GM21576 (cell line): ENCODE results near the gene CMIP.
A peak's percentile ranks its signal among the peaks of the same experiment; 100 is the strongest.

Experiments used
- ATAC-seq: cut with Tn5 transposase; IDR thresholded peaks from one replicate; pipeline ENCODE4 v1.9.1; 2021; ENCODE audit warnings: mild to moderate bottlenecking, moderate library complexity; ENCODE audit not compliant: unreplicated experiment

CMIP gene

GRCh38 chr16:81647527-81647926 is 202.9 kb downstream of the CMIP start:
- no peak for ATAC-seq

- no peak for ATAC-seq
These were observed 205.1 kb downstream of the CMIP start for GRCh38 chr16:81649561-81650184.

GRCh38 chr16:81650281-81650680 is 205.7 kb downstream of the CMIP start:
- ATAC-seq: no peak

- no peak for ATAC-seq
These were observed 206.5 kb downstream of the CMIP start for GRCh38 chr16:81650982-81651562.

- ATAC-seq: no peak
These were observed 207.4 kb downstream of the CMIP start for GRCh38 chr16:81651758-81652718.

DNA sequence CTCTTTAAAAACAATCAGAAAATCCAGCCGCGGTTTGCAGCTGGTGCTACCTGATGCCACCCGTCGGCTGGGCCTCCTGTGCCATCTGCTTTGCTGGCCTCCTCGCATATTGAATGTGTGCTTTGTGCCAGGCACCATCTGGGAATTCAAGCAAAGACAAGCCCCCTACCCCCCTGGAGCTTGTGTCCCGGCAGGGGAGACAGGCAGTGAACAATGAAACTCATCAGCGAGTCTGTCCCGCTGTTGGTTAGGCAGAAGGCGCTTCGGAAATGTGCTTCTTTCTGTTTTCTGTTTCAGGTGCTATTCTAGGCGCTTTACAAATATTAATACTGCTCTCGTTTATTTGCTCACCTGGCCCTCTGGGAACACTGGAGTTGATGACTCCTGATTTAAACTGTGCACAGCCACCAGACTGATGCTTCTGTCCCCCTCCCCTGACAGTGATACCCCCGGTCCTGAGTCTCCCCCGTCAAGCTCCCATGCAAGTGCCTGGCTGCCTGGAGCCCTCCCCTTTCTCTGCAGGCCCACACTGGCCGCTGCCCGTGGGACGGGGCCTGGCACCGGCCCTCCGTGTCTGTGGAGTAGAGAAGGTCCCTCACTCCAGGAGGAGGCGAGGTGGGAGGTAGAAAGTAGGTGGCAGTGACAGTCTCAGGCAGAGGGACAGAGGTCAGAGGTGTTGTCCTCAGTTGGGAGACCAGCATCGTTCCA is 208.3 kb downstream of the CMIP start:
- peak; percentile 37 for ATAC-seq

DNA sequence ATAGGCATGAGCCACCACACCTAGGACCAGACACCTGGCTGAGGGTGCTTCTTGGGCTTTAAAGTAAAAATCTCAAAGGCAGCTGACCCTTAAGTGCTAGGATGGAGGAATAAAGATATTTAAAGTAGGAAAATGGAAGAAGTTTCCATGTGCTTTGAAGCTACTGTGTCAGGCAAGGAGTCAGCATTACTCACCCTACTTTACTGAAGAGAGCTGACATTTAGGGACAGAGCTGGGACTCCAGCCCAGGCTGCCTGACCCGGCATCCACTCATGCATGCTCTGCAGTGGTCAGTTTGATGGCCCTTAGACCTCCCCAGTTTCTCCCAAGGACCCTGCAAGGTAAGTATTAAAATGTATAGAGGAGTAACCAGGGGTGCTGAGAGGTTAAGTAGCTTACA is 209.7 kb downstream of the CMIP start:
- ATAC-seq: no peak

- ATAC-seq: no peak
These were observed 211.0 kb downstream of the CMIP start for GRCh38 chr16:81655469-81656162.

DNA sequence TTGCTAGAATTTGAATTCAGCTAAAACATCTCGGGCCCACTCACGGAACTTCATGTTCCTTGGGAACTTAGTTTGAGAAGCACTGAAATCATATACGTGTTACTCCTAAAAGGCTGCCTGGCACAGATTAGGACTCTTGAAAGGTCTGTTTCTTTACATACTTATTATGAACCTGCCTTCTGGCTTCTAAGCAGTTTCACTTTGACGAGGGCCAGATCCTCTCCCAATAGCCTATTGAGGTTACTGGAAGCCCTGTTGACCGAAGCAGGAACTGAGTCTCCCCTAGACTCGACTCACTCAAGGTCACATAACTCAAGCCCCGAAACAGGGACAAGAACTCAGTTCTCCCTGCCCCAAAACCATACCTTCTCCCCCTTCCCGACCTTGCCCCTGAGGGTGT is 212.6 kb downstream of the CMIP start:
- no peak for ATAC-seq

DNA sequence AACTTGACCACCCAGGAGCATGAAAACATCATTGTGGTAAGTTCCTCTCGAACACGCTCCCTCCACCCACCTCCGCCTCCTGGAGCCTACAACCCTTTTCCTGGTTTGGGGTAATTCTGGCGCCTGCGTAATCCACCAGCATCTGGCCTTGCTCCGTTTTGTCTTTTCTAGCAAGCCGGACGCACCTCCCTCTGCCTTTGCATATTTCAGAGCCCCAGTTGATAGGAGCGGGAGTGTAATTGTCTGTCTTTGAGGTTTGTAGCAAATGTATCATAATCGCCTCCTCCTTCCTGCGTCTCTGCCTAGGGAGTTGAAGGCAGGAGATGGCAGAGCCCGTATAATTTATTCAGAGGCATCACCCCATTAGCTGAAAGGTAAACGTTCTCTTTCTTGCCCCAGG is 213.2 kb downstream of the CMIP start:
- ATAC-seq: no peak

- ATAC-seq: no peak
These were observed 213.8 kb downstream of the CMIP start for GRCh38 chr16:81658373-81658772.

GRCh38 chr16:81659249-81659648 is 214.6 kb downstream of the CMIP start:
- ATAC-seq: no peak

DNA sequence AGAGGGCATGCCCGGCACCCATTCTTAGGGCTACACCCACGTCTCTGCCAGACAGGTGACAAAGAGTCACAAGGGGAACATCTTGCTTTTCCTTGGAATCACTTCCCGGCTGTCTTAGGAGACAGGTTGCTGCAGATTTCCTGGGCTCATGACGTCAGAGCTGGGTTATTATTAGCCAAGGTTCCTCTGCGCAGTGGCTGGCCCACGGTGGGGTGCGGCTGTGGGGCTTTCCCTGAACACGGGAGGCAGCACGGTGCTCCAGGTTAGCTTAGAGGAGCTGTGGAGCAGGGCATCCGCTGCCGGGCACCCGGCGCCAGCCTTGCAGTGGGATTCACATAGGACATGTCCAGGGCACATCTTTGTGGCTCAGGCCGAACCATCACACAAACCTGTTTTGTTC is 216.5 kb downstream of the CMIP start:
- no peak for ATAC-seq

DNA sequence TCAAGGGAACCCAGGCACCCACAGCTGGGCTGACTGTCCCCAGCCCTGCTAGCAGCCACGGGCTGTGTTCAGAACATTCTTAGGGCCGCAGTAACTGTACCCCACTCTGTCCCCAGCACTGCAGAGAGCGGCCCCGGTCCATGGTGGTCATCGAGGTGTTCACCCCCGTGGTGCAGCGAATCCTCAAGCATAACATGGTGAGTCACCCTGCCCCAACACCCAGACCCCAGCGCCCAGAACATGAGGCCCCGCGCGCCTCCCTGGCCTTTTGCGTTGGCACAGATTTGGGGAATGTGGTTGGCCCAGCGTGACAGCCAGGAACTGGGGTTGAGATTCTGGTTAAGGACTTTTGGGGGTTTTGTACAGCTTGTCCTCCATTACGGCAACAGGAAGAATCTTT is 219.5 kb downstream of the CMIP start:
- no peak for ATAC-seq

DNA sequence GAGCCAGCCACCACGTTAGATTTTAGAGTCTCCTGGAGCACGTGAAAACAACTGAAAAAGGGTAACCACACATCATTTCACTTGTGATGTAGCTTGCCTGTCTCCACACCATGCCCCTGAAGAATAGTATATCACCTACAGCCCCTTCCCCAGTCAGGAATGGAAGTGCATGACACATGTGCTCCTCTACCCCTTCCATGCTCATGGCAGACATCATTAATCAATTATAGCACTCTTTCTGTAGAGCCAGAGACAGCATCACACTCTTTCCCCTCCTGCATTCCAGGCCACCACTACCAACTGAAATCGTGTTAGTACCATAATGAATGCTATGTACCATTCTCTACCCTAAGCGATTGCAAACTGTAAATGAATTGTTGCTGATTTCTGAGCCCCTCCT is 221.0 kb downstream of the CMIP start:
- no peak for ATAC-seq

GRCh38 chr16:81666113-81666512 is 221.5 kb downstream of the CMIP start:
- no peak for ATAC-seq

- no peak for ATAC-seq
These were observed 223.9 kb downstream of the CMIP start for GRCh38 chr16:81668243-81669097.

GRCh38 chr16:81669473-81670350 is 225.1 kb downstream of the CMIP start:
- no peak for ATAC-seq
